Measurements from ENCODE around the gene DDX56.

DDX56 gene

GRCh38 chr7:44539669-44540506 lies 33.8 kb downstream of the DDX56 start:
- Histone ChIP-seq H3K4me1 (ENCODE audit: insufficient read depth, low read length) (no peaks in the 10 kb centered on the region), H3K9ac (ENCODE audit: low read depth, low read length) (no peak overlapping the region), H3K36me3 (ENCODE audit: insufficient read depth, low read length) (no peaks in the 10 kb centered on the region), H3K9me3 (ENCODE audit: control insufficient read depth, insufficient read depth, low read length) (no peaks in the 10 kb centered on the region)

GRCh38 chr7:44538798-44539668 lies 34.7 kb downstream of the DDX56 start:
- Histone ChIP-seq H3K36me3 (ENCODE audit: insufficient read depth, low read length) (no peaks in the 10 kb centered on the region), H3K4me1 (ENCODE audit: insufficient read depth, low read length) (no peaks in the 10 kb centered on the region), H3K9ac (ENCODE audit: low read depth, low read length) (no peak overlapping the region), H3K9me3 (ENCODE audit: control insufficient read depth, insufficient read depth, low read length) (no peaks in the 10 kb centered on the region)

- no peaks in the 10 kb centered on the region for H3K9me3 ChIP-seq (ENCODE audit: control insufficient read depth, insufficient read depth, low read length)
- no peak overlapping the region for H3K9ac ChIP-seq (ENCODE audit: low read depth, low read length)
- H3K4me1 ChIP-seq (ENCODE audit: insufficient read depth, low read length), result no peaks in the 10 kb centered on the region
Observed at GRCh38 chr7:44538093-44538797, 35.5 kb downstream of the DDX56 start.

GRCh38 chr7:44537442-44537841 lies 36.3 kb downstream of the DDX56 start:
- H3K9me3 ChIP-seq (ENCODE audit: control insufficient read depth, insufficient read depth, low read length), result no peaks in the 10 kb centered on the region
- no peak overlapping the region for H3K9ac ChIP-seq (ENCODE audit: low read depth, low read length)
- H3K36me3 ChIP-seq (ENCODE audit: insufficient read depth, low read length), result no peaks in the 10 kb centered on the region
- H3K4me1 ChIP-seq (ENCODE audit: insufficient read depth, low read length), result no peaks in the 10 kb centered on the region

More at GRCh38 chr7:44538093-44538797, 35.5 kb downstream of the DDX56 start:
- H3K36me3 ChIP-seq (ENCODE audit: insufficient read depth, low read length), result no peaks in the 10 kb centered on the region

- H3K4me1 ChIP-seq (ENCODE audit: insufficient read depth, low read length), result no peaks in the 10 kb centered on the region
- no peaks in the 10 kb centered on the region for H3K9me3 ChIP-seq (ENCODE audit: control insufficient read depth, insufficient read depth, low read length)
- H3K36me3 ChIP-seq (ENCODE audit: insufficient read depth, low read length), result no peaks in the 10 kb centered on the region
- no peak overlapping the region for H3K9ac ChIP-seq (ENCODE audit: low read depth, low read length)
Observed at GRCh38 chr7:44536090-44536489, 37.6 kb downstream of the DDX56 start.

- no peaks in the 10 kb centered on the region for H3K4me1 ChIP-seq (ENCODE audit: insufficient read depth, low read length)
- H3K36me3 ChIP-seq (ENCODE audit: insufficient read depth, low read length), result no peaks in the 10 kb centered on the region
- no peak overlapping the region for H3K9ac ChIP-seq (ENCODE audit: low read depth, low read length)
- H3K9me3 ChIP-seq (ENCODE audit: control insufficient read depth, insufficient read depth, low read length), result no peaks in the 10 kb centered on the region
Observed at GRCh38 chr7:44535348-44536064, 38.2 kb downstream of the DDX56 start.

GRCh38 chr7:44534501-44534900 lies 39.2 kb downstream of the DDX56 start:
- Histone ChIP-seq H3K36me3 (ENCODE audit: insufficient read depth, low read length) (no peaks in the 10 kb centered on the region), H3K9me3 (ENCODE audit: control insufficient read depth, insufficient read depth, low read length) (no peaks in the 10 kb centered on the region), H3K4me1 (ENCODE audit: insufficient read depth, low read length) (no peaks in the 10 kb centered on the region), H3K9ac (ENCODE audit: low read depth, low read length) (no peak overlapping the region)

GRCh38 chr7:44534087-44534486 lies 39.6 kb downstream of the DDX56 start:
- no peaks in the 10 kb centered on the region for H3K9me3 ChIP-seq (ENCODE audit: control insufficient read depth, insufficient read depth, low read length)
- no peaks in the 10 kb centered on the region for H3K36me3 ChIP-seq (ENCODE audit: insufficient read depth, low read length)
- no peaks in the 10 kb centered on the region for H3K4me1 ChIP-seq (ENCODE audit: insufficient read depth, low read length)
- H3K9ac ChIP-seq (ENCODE audit: low read depth, low read length), result no peak overlapping the region

- no peaks in the 10 kb centered on the region for H3K4me1 ChIP-seq (ENCODE audit: insufficient read depth, low read length)
- no peaks in the 10 kb centered on the region for H3K9me3 ChIP-seq (ENCODE audit: control insufficient read depth, insufficient read depth, low read length)
- no peaks in the 10 kb centered on the region for H3K36me3 ChIP-seq (ENCODE audit: insufficient read depth, low read length)
Observed at GRCh38 chr7:44533301-44534055, 40.2 kb downstream of the DDX56 start.

GRCh38 chr7:44531421-44532380 lies 42.0 kb downstream of the DDX56 start:
- no peak overlapping the region for H3K9ac ChIP-seq (ENCODE audit: low read depth, low read length)
- H3K4me1 ChIP-seq (ENCODE audit: insufficient read depth, low read length), result no peaks in the 10 kb centered on the region
- no peaks in the 10 kb centered on the region for H3K9me3 ChIP-seq (ENCODE audit: control insufficient read depth, insufficient read depth, low read length)
- H3K36me3 ChIP-seq (ENCODE audit: insufficient read depth, low read length), result no peaks in the 10 kb centered on the region

More at GRCh38 chr7:44533301-44534055, 40.2 kb downstream of the DDX56 start:
- H3K9ac ChIP-seq (ENCODE audit: low read depth, low read length), result no peak overlapping the region

GRCh38 chr7:44530990-44531389 lies 42.7 kb downstream of the DDX56 start:
- Histone ChIP-seq H3K9ac (ENCODE audit: low read depth, low read length) (no peak overlapping the region), H3K4me1 (ENCODE audit: insufficient read depth, low read length) (no peaks in the 10 kb centered on the region), H3K9me3 (ENCODE audit: control insufficient read depth, insufficient read depth, low read length) (peaks cover 3% of the 10 kb centered on the region; the same call in 1 of the 2 replicates), H3K36me3 (ENCODE audit: insufficient read depth, low read length) (no peaks in the 10 kb centered on the region)

GRCh38 chr7:44524811-44525388 lies 48.8 kb downstream of the DDX56 start:
- H3K9me3 ChIP-seq (ENCODE audit: control insufficient read depth, insufficient read depth, low read length), result peaks cover 3% of the 10 kb centered on the region; the same call in 1 of the 2 replicates
- H3K4me1 ChIP-seq (ENCODE audit: insufficient read depth, low read length), result no peaks in the 10 kb centered on the region
- H3K36me3 ChIP-seq (ENCODE audit: insufficient read depth, low read length), result no peaks in the 10 kb centered on the region
- no peak overlapping the region for H3K9ac ChIP-seq (ENCODE audit: low read depth, low read length)

Measured in ES-I3 (cell line).